ENCODE measurements around the gene ECE2. TPM values are rescaled to one million over a fixed set of nuclear protein-coding genes. Genes with fewer than 3 reads are reported as not detected.
A peak's percentile ranks its signal among the peaks of the same experiment; 100 is the strongest.

The ECE2 gene
- total RNA-seq, 1 donor from 2014 or later = 0.19 TPM

DNA sequence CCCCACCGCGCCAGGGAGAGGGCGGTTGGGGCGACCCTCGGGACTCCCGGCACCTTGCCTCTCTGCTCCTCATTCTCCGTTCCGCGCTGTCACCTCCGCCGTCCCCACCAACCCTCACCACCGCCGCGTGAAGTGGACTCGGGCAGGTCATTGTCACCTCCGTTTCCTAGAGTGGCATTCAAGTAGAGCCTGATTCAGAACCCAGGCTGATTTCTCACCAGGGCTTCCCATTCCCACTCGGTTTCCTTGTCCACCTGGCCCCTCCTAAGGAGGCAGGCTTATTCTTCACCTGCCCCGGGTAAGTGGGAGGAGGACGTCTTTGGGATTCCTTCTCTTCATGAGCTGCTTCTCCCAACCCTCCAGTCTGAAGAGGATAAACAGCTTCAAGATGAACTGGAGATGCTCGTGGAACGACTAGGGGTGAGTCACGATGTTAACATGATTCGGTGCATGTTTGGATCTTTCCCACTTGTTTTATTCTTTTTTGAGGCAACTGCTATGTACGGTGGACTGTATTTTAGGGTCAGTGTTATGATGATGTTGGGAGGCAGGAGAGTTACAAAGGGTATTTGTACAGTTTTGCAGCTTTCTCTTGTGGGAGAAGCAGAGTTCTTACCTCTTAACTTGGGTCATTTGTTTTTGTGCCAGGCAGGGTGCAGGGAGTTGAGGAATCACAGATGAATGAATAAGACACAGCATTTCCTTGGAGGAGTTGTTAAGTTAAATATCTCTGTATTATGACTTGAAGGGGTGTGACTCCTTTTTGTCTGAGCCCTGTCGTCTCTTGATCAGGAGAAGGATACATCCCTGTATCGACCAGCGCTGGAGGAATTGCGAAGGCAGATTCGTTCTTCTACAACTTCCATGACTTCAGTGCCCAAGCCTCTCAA, 23.9 kb downstream of the ECE2 start:
- DNase-seq (ENCODE audit: low spot score) = no peak
- intact Hi-C loops (cut with DNase I) = loop anchor here (1.0 to 5.0 kb wide), 3 partner anchors 15 to 112 kb away; partner anchors contain the start of genes ABCF3, EEF1AKMT4 and EIF4G1

DNA sequence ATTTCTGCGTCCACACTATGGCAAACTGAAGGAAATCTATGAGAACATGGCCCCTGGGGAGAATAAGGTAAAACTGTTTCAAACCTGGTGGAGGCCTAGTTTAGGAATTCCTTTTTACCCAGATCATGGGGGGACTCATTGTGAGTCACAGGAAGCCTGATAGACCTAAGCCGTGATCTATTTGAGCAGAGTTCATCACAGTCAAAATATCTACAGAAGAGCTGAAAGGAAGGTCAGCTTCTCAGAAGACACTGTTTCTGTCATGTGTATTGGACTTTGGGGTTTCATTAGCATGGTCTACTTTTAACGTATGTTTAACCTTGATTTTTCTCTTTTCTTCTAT, 24.5 kb downstream of the ECE2 start:
- no peak for DNase-seq (ENCODE audit: low spot score)
- intact Hi-C loops (cut with DNase I) = no loop called here

DNA sequence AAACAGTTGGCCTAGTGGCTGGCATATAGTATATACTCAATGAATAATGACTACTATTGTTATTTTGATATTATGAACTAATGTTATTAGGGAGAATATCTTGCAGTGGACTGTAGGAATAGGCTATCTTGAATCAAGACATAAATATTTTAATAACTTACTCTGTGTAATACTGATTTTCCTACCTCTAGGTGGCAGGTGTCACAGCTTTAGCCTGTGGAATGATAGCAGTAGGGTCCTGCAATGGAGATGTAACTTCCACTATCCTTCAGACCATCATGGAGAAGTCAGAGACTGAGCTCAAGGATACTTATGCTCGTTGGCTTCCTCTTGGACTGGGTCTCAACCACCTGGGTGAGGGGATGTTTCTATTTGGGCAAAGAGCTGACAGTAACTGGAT, 29.8 kb downstream of the ECE2 start:
- no peak for DNase-seq (ENCODE audit: low spot score)
- intact Hi-C loops (cut with DNase I) = no loop called here

DNA sequence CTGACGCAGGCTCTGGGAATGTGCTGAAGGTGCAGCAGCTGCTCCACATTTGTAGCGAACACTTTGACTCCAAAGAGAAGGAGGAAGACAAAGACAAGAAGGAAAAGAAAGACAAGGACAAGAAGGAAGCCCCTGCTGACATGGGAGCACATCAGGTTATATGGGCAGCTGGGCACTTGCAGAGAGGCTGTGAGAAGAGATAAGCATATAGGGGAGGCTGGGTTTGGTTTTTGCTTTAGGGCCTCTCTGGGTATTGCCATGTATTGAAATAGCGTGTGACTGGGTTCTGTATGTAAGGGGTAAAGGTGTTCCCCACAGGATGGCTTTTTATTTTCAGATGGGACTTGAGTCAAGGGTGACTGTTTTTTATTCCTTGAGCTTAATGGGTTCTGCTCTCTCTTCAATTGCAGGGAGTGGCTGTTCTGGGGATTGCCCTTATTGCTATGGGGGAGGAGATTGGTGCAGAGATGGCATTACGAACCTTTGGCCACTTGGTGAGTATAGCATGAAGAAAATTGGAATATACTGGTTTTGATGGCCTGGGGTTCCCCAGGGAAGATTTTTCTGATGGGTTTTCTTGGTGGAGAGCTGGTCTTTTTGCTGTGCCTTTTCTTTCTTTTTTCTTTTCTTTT, 30.6 kb downstream of the ECE2 start:
- intact Hi-C loops (cut with DNase I) = no loop called here
- no peak for DNase-seq (ENCODE audit: low spot score)

DNA sequence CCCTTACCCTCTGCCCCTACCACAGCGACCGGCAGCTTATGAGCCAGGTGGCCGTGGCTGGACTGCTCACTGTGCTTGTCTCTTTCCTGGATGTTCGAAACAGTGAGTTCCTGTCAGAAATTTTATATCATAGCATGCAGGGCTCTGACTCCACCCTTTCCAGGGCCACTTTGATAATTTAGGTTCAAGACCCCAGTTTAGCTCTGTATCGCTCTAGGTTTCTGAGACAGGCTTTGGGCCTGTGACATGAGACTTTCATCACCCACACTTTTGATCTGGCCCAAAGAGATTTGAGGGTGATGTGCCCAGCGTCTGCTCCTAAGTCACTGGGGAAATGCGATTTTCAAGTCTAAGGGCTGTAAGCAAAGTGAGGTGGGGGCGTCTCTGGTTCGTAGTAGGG, 32.1 kb downstream of the ECE2 start:
- no peak for DNase-seq (ENCODE audit: low spot score)
- intact Hi-C loops (cut with DNase I) = no loop called here

DNA sequence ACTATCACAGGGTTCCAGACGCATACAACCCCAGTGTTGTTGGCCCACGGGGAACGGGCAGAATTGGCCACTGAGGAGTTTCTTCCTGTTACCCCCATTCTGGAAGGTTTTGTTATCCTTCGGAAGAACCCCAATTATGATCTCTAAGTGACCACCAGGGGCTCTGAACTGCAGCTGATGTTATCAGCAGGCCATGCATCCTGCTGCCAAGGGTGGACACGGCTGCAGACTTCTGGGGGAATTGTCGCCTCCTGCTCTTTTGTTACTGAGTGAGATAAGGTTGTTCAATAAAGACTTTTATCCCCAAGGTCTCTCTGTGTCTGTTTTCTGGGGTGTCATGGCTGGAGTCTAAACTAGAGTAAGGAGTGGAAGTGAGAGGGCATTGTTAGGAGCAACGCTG, 32.9 kb downstream of the ECE2 start:
- intact Hi-C loops (cut with DNase I) = no loop called here

DNA sequence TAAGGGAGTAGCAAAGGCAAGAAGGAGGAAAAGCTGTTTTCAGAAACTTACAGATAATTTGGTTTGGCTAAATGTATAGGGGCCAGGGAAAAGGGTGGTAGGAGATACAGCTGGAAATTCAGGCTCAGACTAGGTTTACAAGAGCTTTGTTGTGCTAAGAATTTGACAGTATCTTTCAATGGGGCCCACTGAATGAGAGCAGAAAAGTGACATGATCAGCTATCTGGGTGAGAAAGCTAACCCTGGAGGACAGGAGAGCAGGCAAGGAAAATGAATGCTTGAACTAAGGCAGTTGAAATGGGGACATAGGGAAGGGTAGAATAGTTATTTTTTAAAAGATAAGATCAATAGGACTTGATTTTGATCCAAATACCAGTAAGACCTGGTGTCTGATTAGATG, 35.8 kb downstream of the ECE2 start:
- no peak for DNase-seq (ENCODE audit: low spot score)
- intact Hi-C loops (cut with DNase I) = no loop called here

More for the DNA sequence above, 32.9 kb downstream of the ECE2 start:
- no peak for DNase-seq (ENCODE audit: low spot score)

DNA sequence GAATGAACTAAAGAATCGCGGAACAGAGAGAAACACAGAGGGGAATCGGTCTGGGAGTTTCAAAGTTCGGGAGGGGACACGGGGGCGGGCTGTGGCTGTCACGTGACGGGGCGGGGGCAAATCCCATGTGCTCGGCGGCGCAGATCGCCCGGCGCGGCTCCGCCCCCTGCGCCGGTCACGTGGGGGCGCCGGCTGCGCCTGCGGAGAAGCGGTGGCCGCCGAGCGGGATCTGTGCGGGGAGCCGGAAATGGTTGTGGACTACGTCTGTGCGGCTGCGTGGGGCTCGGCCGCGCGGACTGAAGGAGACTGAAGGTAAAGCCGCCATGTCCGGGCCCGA, 38.5 kb downstream of the ECE2 start, which contains the start of gene EIF4G1:
Gene EIF4G1, plus strand, starts transcription at position 244 of the 337 bp plus-strand sequence. CDS start 1,191 bp downstream, outside the sequence.
- intact Hi-C loops (cut with DNase I) = loop anchor here (1.0 to 2.0 kb wide), 3 partner anchors 15 to 48 kb away; partner anchors contain the start of genes FAM131A and PSMD2
- peak; percentile 97 for DNase-seq (ENCODE audit: low spot score)

DNA sequence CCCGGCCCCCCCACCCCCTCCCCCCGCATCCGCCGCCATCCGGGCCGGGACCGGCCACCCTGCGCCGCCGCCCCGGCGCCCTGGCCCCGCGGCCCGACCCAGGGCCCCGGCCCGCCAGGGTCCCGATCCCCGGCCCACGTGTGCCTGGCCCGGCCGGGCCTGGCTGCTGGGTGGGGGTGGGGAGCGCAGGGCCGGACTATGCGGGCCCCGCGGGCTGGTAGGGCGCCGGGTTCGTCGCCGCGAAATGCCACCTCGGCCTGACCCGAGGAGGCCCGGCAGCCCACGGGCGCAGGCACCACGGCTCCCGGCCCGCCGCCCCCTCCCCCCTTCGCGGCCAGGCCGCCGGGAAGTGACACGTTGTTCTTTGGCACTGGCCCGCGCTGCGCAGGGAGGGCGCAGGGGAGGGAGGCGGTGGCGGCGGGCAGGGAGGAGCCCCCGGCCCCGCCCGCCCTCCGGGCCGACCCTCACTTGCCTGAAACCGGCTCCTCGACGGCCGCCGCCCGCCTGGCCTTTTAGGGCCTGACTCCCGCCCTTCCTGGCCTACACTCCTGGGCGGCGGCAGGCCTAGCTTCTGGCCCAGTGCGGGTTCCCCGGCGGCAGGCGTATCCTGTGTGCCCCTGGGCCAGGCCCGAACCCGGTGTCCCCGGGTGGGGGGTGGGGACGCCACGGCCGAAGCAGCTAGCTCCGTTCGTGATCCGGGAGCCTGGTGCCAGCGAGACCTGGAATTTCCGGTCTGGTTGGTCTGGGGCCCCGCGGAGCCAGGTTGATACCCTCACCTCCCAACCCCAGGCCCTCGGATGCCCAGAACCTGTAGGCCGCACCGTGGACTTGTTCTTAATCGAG, 39.1 kb downstream of the ECE2 start:
- intact Hi-C loops (cut with DNase I) = loop anchor here (1.0 to 2.0 kb wide), 3 partner anchors 16 to 48 kb away; partner anchors contain the start of genes FAM131A and PSMD2
- DNase-seq (ENCODE audit: low spot score) = peak; percentile 91

DNA sequence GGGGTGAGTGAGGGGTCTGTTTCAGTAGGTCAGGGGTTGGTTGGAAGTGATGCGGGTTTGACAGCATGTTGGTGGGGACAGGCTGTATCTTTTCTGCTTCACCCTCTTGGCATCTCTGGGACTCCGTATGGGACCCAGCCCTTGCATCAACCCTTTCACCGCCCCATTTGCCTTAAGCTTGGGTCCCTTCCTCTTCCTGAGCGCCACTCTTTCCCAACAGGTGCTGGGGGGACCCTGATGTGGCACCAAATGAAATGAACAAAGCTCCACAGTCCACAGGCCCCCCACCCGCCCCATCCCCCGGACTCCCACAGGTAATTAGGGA, 39.7 kb downstream of the ECE2 start:
- intact Hi-C loops (cut with DNase I) = loop anchor here (2.0 kb wide), 2 partner anchors 21 to 47 kb away; partner anchors contain the start of gene FAM131A
- no peak for DNase-seq (ENCODE audit: low spot score)

DNA sequence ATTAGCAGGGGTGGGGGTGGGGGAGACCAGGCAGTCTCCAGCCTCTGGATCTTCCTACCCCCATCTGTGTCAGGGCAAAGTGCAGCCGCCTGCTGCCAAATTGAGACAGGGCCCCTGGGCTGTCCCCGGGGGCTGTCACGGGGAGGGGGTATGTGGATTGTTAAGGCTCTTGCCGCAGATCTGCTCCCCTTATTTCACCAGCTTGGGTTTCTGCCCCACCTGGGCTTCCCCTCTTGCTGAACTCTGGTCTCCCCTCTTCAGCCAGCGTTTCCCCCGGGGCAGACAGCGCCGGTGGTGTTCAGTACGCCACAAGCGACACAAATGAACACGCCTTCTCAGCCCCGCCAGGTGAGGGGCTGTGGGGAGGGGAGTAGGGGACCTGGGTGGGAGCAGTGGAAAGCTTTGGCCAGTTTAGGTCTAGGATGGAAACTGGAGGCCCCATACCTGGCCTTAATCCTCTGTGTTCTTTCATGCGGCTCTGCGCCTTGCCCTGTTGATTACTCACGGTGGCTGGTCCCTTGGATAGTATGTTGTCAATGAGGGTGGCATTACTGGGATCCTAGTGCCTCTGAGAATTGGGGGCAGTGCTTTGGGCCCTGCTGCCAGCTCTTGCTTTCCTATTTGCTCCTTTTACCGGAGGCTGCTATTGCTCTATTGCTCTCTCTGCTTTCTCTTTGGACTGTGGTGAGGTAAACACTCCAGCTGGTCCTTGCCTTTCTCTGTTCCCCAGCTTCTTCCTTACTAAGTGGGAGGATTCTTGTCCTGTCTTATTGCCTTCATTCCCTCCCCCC, 40.2 kb downstream of the ECE2 start:
- DNase-seq (ENCODE audit: low spot score) = no peak
- intact Hi-C loops (cut with DNase I) = loop anchor here (2.0 kb wide), 2 partner anchors 21 to 47 kb away; partner anchors contain the start of gene FAM131A

DNA sequence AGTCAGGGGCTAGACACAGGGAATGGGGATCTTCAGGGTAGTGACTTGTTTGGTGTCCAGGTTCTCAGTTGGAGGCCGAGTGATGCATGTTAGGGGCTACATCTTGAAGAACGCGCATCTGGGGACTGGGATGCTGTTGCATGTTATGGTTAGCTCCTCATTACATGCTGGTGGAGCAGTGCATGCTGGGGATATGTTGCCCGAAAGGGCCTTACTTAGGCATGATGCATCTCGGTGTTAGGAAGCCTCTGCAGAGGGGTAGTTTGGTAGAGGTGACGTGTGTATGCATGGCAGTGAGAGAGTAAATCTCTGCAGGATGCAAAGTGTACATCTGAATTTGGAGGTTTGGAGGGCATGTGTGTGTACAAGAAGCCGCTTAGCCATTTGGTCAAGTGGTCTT, 41.0 kb downstream of the ECE2 start:
- intact Hi-C loops (cut with DNase I) = no loop called here
- no peak for DNase-seq (ENCODE audit: low spot score)

DNA sequence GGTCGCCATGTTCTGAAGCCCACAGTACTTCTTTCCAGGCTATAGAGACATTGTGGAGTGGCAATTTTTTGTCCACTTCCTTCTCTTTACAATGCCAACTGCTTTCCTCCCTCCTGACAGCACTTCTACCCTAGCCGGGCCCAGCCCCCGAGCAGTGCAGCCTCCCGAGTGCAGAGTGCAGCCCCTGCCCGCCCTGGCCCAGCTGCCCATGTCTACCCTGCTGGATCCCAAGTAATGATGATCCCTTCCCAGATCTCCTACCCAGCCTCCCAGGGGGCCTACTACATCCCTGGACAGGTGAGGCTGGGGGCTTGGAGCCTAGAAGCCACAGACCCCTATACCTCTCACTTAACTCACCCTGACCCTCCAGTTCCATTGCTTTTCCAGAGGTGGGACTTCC, 41.4 kb downstream of the ECE2 start:
- intact Hi-C loops (cut with DNase I) = no loop called here
- DNase-seq (ENCODE audit: low spot score) = no peak

DNA sequence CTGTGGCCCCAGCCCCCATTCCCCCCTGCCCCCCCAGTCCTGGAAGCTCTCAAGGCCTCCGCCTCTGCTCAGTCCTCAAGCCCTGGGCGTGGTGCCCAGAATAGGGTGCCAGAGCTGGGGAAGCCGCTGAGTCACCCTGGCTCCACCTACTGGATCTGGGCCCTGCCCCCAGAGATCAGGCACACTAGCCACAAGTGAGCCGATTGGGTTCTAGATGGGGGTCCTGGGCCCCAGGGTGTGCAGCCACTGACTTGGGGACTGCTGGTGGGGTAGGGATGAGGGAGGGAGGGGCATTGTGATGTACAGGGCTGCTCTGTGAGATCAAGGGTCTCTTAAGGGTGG, 44.3 kb downstream of the ECE2 start:
- peak; percentile 96 for DNase-seq (ENCODE audit: low spot score)
- intact Hi-C loops (cut with DNase I) = no loop called here

DNA sequence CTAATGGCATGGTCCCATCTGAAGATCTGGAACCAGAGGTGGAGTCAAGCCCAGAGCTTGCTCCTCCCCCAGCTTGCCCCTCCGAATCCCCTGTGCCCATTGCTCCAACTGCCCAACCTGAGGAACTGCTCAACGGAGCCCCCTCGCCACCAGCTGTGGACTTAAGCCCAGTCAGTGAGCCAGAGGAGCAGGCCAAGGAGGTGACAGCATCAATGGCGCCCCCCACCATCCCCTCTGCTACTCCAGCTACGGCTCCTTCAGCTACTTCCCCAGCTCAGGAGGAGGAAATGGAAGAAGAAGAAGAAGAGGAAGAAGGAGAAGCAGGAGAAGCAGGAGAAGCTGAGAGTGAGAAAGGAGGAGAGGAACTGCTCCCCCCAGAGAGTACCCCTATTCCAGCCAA, 45.8 kb downstream of the ECE2 start:
- intact Hi-C loops (cut with DNase I) = no loop called here
- DNase-seq (ENCODE audit: low spot score) = no peak

DNA sequence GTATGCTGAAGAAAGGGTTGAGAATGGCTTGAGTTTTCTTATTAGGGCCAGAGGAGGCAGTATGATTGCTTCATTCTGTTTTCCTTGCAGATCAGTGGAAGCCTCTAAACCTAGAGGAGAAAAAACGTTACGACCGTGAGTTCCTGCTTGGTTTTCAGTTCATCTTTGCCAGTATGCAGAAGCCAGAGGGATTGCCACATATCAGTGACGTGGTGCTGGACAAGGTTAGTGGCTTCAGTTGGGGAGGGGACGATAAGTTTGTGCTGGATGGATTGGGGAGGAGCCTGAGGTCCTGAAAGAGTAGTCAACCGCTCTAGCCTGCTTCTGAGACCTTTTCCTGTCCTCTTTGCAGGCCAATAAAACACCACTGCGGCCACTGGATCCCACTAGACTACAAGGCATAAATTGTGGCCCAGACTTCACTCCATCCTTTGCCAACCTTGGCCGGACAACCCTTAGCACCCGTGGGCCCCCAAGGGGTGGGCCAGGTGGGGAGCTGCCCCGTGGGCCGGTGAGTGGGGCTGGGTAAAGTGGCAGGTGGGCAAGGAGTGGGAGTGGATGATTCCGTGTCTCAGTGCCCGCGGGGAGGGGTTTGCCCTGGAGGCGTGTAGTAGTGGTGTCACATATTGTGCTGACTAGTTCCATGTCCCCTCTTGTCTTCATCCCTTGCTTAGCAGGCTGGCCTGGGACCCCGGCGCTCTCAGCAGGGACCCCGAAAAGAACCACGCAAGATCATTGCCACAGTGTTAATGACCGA, 47.1 kb downstream of the ECE2 start:
- DNase-seq (ENCODE audit: low spot score) = no peak
- intact Hi-C loops (cut with DNase I) = no loop called here

DNA sequence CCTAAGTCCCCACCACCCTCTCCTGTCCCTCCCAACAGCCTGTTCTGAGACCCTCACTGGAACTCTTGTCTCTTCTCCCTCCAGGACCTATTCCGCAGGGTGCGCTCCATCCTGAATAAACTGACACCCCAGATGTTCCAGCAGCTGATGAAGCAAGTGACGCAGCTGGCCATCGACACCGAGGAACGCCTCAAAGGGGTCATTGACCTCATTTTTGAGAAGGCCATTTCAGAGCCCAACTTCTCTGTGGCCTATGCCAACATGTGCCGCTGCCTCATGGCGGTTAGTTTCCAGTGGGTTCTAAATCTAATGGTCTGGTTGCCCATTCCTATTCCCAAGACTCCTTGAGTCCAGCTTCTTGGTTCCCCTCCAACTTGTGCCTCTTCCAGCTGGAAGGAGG, 47.9 kb downstream of the ECE2 start:
- no peak for DNase-seq (ENCODE audit: low spot score)
- intact Hi-C loops (cut with DNase I) = no loop called here

DNA sequence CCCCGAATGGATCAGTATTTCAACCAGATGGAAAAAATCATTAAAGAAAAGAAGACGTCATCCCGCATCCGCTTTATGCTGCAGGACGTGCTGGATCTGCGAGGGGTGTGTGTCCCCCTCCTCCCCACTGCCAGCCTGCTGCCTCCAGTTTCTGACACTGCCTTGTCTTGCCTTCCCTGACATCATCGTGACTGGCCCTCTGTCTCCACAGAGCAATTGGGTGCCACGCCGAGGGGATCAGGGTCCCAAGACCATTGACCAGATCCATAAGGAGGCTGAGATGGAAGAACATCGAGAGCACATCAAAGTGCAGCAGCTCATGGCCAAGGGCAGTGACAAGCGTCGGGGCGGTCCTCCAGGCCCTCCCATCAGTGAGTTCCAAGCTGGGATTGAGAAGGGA, 49.4 kb downstream of the ECE2 start:
- intact Hi-C loops (cut with DNase I) = no loop called here
- DNase-seq (ENCODE audit: low spot score) = no peak

Measured in cardiac septum (tissue), 1 donor.